Loucy (cell line): ENCODE data around the gene MAP3K5.

Source experiments
- CTCF ChIP-seq: fragments of 200-600 bp; sonication (generic); conservative IDR thresholded peaks from 2 replicates; pipeline ENCODE4 v1.5.1; 2014; ENCODE audit warnings: mild to moderate bottlenecking, antibody characterized with exemption, low read length
- EZH2phosphoT487 ChIP-seq: fragments of 200-600 bp; IDR thresholded peaks from 2 replicates; pipeline ENCODE4 v1.6.1; 2018; ENCODE audit warnings: antibody characterized with exemption, mild to moderate bottlenecking, moderate library complexity, borderline replicate concordance

DNA sequence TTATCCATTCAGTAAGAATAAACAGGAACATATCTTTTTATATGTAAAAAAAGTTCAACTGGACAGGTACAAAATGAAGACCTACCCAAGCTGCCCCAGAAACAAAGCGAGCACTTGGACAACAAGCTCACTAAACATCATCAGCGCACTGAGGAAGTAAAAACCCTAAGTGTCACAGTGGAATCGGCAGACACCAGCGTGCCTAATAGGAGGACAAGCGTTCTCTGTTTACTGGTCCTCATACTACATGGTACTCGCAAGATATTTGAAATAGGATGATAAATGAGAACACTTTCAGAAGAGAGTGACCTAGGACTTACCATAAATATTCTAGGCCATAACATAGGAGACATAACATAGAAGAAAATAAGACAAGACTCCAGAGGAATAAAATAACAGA is 260.2 kb downstream of the MAP3K5 start:
- TF ChIP-seq CTCF (no peak), EZH2phosphoT487 (no peak)
